Erythroblast (primary cell): Measurements from ENCODE around the gene NCF1.
"Not testable (repeated sequence)": the region's sequence is repeated elsewhere in the genome, so short reads cannot be mapped to it uniquely, and the experiment has no call there.

Experiments used
- GATA1 ChIP-seq: IDR thresholded peaks from 2 replicates; pipeline ENCODE4 v1.6.1; 2011; ENCODE audit warnings: low read depth, mild to moderate bottlenecking, control low read depth, low read length, moderate library complexity
- POLR2A ChIP-seq: IDR thresholded peaks from 2 replicates; pipeline ENCODE4 v1.6.1; 2011; ENCODE audit warnings: mild to moderate bottlenecking, low read length

- TF ChIP-seq POLR2A, GATA1: not testable (repeated sequence)
Measured at GRCh38 chr7:74753921-74754482, 19.8 kb upstream of the NCF1 start.
